NCI-H1048 (cell line): ENCODE results near the gene CFAP99.

Source experiments
- DNase-seq: peaks from one replicate; lab custom pipeline; 2025; lab: John Stamatoyannopoulos, UW

CFAP99 gene

DNA sequence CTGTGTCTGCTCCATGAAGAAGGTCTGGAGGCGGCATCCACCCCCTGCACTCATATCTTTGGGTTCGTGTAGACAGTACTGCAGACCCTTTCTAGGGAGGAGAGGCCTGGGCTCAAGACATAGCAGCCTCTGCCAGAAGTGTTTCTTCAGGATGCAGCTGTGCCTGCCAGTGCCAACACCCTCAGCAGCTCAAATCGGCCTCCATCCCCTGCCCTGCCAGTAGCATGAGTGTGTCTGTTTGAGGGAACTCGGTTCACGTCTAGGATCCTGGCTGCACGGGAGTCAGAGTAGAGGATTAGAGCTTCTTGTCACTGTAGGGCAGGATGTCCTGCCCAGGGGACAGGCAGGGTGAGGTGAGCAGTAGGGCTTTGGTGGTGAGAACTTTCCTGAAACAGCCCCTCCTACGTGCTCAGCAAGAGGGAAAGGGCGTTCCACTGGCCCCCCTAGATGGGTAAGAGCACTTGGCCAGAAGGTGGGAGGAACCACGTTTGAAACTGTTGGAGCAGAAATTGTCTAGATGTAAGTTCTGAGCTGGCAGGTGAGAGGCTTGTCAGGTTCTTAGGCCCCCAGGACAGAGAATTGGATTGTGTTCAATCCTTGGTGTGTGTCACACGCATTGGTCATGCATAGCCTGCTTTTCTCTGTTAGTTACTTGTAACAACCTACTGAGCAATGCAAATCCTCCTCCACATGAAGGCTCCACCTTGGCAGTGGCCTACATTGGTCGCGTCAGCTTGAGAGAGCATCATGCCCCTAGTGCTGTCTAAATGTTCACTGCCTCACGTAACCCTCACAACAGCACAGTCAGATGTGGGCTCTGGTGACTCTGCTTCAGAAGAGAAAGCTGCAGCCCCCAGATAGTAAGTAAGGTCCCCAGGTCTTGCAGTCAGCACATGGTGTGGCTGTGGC is 91.8 kb downstream of the CFAP99 start:
- DNase-seq = no peak

DNA sequence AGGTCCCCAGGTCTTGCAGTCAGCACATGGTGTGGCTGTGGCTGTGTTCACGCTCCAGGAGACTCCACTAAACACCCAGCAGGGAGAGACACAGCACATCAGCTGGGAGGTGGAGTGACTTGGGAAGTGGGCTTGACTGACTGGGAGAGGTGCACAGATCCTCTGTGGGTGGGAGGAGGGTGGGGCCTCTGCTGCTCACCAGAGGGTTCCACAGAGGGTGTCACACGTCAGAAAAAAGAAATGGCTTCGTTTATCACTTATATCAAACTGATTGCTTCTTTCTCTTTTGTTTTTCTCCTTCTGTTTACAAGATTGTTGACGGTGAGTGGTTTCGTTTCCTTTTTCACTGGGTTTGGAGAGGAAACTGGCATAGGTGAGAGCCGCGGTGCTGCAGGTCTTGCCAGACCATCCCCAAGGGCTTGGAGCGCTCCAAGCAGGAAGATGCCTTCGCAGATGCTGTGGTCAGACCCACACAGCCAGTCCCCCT is 92.9 kb downstream of the CFAP99 start:
- no peak for DNase-seq
